Esophagus muscularis mucosa (tissue), 3 donors: ENCODE measurements around the gene ANKHD1.

Source experiments
- POLR2A ChIP-seq: fragments of 450-650 bp; IDR thresholded peaks from one replicate; pipeline ENCODE4 v1.6.1; 2017; ENCODE audit warnings: antibody characterized with exemption, moderate library complexity, mild to moderate bottlenecking, low read depth
- TF ChIP-seq, protein P1 (sequence below), 3 experiments: fragments of 200-600 bp in 2 of 3; fragments of 450-650 bp in 1 of 3; sonication (generic) in 2 of 3; IDR thresholded peaks; one replicate each; pipeline ENCODE4 v1.5.1; 2017 to 2019; ENCODE audit warnings: antibody characterized with exemption in 3 of 3, mild to moderate bottlenecking in 2 of 3, moderate library complexity in 1 of 3

GRCh38 chr5:140561753-140562523, 160.3 kb downstream of the ANKHD1 start:
- TF ChIP-seq, protein P1, sequence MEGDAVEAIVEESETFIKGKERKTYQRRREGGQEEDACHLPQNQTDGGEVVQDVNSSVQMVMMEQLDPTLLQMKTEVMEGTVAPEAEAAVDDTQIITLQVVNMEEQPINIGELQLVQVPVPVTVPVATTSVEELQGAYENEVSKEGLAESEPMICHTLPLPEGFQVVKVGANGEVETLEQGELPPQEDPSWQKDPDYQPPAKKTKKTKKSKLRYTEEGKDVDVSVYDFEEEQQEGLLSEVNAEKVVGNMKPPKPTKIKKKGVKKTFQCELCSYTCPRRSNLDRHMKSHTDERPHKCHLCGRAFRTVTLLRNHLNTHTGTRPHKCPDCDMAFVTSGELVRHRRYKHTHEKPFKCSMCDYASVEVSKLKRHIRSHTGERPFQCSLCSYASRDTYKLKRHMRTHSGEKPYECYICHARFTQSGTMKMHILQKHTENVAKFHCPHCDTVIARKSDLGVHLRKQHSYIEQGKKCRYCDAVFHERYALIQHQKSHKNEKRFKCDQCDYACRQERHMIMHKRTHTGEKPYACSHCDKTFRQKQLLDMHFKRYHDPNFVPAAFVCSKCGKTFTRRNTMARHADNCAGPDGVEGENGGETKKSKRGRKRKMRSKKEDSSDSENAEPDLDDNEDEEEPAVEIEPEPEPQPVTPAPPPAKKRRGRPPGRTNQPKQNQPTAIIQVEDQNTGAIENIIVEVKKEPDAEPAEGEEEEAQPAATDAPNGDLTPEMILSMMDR (IDR thresholded peaks at IDR 0.05) = no peak
- TF ChIP-seq POLR2A = no peak
